ENCODE measurements around the gene CD63.

DNA sequence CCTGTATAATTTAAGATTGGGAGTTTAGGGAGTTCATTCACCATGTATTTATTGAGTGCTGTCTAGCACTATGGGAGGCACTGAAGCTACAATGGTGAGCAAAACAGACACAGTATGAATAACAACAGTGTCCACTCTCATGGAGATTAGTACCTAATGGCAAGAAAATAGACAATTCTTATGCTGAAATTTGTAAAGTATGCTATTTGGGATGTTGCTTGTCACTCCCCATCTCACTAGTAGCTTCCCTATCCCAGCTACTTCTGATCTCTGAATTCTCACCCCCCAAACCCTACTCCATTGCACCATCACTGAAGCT, 18.1 kb upstream of the CD63 start:
- TF ChIP-seq, protein P1, sequence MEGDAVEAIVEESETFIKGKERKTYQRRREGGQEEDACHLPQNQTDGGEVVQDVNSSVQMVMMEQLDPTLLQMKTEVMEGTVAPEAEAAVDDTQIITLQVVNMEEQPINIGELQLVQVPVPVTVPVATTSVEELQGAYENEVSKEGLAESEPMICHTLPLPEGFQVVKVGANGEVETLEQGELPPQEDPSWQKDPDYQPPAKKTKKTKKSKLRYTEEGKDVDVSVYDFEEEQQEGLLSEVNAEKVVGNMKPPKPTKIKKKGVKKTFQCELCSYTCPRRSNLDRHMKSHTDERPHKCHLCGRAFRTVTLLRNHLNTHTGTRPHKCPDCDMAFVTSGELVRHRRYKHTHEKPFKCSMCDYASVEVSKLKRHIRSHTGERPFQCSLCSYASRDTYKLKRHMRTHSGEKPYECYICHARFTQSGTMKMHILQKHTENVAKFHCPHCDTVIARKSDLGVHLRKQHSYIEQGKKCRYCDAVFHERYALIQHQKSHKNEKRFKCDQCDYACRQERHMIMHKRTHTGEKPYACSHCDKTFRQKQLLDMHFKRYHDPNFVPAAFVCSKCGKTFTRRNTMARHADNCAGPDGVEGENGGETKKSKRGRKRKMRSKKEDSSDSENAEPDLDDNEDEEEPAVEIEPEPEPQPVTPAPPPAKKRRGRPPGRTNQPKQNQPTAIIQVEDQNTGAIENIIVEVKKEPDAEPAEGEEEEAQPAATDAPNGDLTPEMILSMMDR (IDR thresholded peaks at IDR 0.05; ENCODE audit: low read length): no peak
- TF ChIP-seq EZH2 (IDR thresholded peaks at IDR 0.05; ENCODE audit: borderline replicate concordance, low read length): no peak
